Prostate gland (tissue), 2 donors: ENCODE results near the gene COX8A. TPM values are rescaled to one million over a fixed set of nuclear protein-coding genes. Genes with fewer than 3 reads are reported as not detected.

ENCODE experiments used
- DNase-seq: peaks from one replicate; pipeline ENCODE4 v3.0.0-alpha.2; 2019; ENCODE audit warnings: low spot score
- H3K27ac ChIP-seq, 2 donors: fragments of 200-600 bp; sonication (generic); 2 replicates each; pipeline ENCODE4 v1.5.1; 2017 to 2019
- H3K27me3 ChIP-seq: fragments of 200-600 bp; sonication (generic); replicated peaks from 2 replicates; pipeline ENCODE4 v1.5.1; 2019; ENCODE audit not compliant: insufficient read depth
- H3K36me3 ChIP-seq, 2 donors: fragments of 200-600 bp; sonication (generic); 1 replicate in 1 of 2; 2 replicates in 1 of 2; pipeline versions ENCODE4 v1.5.1 to v1.8.1; 2017 to 2019
- H3K4me1 ChIP-seq: fragments of 200-600 bp; sonication (generic); replicated peaks from 2 replicates; pipeline ENCODE4 v1.5.1; 2019
- H3K4me3 ChIP-seq, 2 donors: fragments of 200-600 bp; sonication (generic); 2 replicates each; pipeline ENCODE4 v1.5.1; 2017 to 2019
- H3K9me3 ChIP-seq: fragments of 200-600 bp; sonication (generic); 2 replicates; pipeline ENCODE4 v1.5.1; 2017
- POLR2A ChIP-seq: fragments of 450-650 bp; IDR thresholded peaks from one replicate; pipeline ENCODE4 v1.6.1; 2016; ENCODE audit warnings: antibody characterized with exemption, mild to moderate bottlenecking
- POLR2AphosphoS5 ChIP-seq: sonication (generic); formaldehyde crosslinking; IDR thresholded peaks from one replicate; pipeline ENCODE4 v1.6.1; 2017; ENCODE audit warnings: antibody characterized with exemption
- WGBS: methylation state at CpG from one replicate; pipeline ENCODE4 v1.1.5; 2018; 5-methylcytosine and 5-hydroxymethylcytosine counted together
- intact Hi-C: fragments of 100-400 bp; cut with DNase I; formaldehyde crosslinking; loops from one replicate; pipeline ENCODE4 v1.14.2; 2022
- total RNA-seq, 2 donors: library from RNA; depleted of rRNA; stranded (reverse); fragments of >200 nt; gene quantifications; one replicate each; pipeline ENCODE4 v1.1.0, GENCODE V29; 2016
- TF ChIP-seq, protein P1 (sequence below), 4 experiments: fragments of 200-600 bp in 2 of 4; fragments of 450-650 bp in 2 of 4; sonication (generic) in 2 of 4; IDR thresholded peaks; 1 replicate in 3 of 4; 2 replicates in 1 of 4; pipeline ENCODE4 v1.5.1; 2016 to 2019; ENCODE audit warnings: antibody characterized with exemption in 4 of 4, mild to moderate bottlenecking in 2 of 4, moderate library complexity in 2 of 4

COX8A gene
- total RNA-seq, 2 donors from 2014 or later = 597 to 1,196 TPM

DNA sequence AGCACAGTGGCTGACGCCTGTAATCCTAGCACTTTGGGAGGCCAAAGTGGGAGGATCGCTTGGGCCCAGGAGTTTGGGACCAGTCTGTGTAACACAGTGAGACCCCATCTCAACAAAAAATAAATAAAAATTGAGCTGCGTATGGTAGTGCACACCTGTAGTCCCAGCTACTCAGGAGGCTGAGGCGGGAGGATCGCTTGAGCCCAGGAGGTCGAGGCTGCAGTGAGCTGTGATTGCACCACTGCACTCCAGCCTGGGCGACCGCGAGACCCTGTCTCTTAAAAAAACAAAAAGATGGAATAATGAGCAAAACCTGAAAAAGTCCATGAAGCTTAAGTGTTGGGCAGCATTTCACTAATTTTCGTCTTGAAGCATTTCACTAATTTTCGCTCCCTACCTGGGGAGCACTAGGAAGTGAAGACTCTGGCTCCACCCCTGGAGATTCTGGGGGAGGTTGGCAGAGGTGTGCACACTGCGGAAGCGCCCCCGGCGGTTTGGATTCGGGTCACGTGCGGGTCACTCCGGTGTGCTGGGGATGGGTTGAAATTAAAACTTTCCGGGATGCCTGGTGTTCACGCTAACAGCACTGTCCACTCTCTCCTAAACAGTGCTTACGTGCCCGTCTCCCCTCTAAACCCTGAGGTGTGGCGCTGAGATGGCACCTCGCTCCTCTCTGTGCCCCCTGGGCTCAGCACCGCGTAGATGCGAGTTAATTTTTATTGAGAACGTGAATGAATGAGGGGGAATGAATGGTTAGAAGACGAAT, 36.5 kb upstream of the COX8A start:
- no peak for DNase-seq
- Histone ChIP-seq H3K27ac (peak overlapping the region in 1 of 2 donors; percentile 71), H3K36me3 (no peaks in the 10 kb centered on the region), H3K4me3 (peak overlapping the region; percentile 54 to 69), H3K4me1 (no peaks in the 10 kb centered on the region), H3K27me3 (no peaks in the 10 kb centered on the region), H3K9me3 (no peaks in the 10 kb centered on the region)
- intact Hi-C loops = no loop called here
- TF ChIP-seq POLR2AphosphoS5 (no peak), POLR2A (no peak)
- TF ChIP-seq, protein P1, sequence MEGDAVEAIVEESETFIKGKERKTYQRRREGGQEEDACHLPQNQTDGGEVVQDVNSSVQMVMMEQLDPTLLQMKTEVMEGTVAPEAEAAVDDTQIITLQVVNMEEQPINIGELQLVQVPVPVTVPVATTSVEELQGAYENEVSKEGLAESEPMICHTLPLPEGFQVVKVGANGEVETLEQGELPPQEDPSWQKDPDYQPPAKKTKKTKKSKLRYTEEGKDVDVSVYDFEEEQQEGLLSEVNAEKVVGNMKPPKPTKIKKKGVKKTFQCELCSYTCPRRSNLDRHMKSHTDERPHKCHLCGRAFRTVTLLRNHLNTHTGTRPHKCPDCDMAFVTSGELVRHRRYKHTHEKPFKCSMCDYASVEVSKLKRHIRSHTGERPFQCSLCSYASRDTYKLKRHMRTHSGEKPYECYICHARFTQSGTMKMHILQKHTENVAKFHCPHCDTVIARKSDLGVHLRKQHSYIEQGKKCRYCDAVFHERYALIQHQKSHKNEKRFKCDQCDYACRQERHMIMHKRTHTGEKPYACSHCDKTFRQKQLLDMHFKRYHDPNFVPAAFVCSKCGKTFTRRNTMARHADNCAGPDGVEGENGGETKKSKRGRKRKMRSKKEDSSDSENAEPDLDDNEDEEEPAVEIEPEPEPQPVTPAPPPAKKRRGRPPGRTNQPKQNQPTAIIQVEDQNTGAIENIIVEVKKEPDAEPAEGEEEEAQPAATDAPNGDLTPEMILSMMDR (IDR thresholded peaks at IDR 0.05) = no peak
- WGBS = 26% methylated on average over 30 of the region's 30 CpGs

DNA sequence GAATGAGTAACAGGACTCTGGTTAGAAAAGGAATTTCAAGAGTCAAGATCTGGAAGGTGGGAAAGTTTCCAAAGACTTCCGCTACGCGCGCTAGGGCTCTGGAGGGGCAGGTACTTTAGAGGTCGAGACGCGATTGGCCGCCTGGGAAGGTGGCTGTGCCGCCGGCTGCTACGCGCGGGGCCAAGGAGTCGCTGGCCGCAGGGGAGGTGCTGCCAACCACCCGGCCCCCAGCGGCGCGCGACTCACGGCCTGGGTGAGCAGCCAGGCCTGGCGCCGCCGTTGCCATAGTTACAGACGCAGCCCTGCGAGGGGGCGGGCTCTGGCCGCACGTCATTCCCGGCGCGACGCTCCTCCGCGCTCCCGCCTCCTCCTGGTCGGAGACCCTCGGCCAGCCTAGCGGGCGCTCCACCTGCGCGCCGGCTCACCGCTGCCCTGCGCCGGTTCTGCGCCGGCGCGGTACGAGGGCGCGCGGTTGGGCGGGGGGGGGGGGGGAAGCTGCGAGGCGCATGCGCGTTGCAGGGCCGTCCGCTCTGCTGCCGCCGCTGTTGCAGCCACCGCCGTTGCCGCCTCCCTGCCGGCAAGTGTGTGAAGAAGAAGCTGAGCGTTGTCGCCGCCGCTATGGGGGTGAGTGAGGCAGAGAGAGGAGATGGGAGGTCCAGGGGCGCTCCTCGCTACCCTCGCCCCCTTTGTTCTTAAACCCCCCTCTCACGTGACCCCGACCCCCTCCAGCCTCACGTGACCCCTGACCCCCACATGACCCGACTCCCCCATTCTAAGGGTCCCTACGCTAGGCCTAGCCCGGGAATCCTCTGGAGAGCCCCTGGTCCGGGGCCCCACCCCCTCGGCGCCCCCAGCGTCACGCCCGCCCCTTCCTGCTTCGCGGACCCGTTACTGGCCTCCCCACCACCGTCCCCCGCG, 35.7 kb upstream of the COX8A start, which contains the start of gene NAA40:
TSS of gene NAA40 (plus strand) at position 524 of the 918 bp plus-strand sequence. CDS start at position 619, 95 bp downstream.
- peak; percentile 86 for DNase-seq
- H3K27ac ChIP-seq = peak within 1 kb of the TSS; percentile 66 to 71
- H3K27me3 ChIP-seq = no peaks in the 10 kb centered on the region
- H3K9me3 ChIP-seq = no peaks in the 10 kb centered on the region
- TF ChIP-seq, protein P1 (IDR thresholded peaks at IDR 0.05) = peak in 2 of 4 experiments; percentile 37 to 47
- TF ChIP-seq POLR2A (no peak), POLR2AphosphoS5 (peak; percentile 61)
- no peaks in the 10 kb centered on the region for H3K4me1 ChIP-seq
- intact Hi-C loops = no loop called here
- under 1% methylated on average over 70 of the region's 92 CpGs for WGBS
- peak within 1 kb of the TSS; percentile 54 to 69 for H3K4me3 ChIP-seq
- H3K36me3 ChIP-seq = no peaks in the 10 kb centered on the region

DNA sequence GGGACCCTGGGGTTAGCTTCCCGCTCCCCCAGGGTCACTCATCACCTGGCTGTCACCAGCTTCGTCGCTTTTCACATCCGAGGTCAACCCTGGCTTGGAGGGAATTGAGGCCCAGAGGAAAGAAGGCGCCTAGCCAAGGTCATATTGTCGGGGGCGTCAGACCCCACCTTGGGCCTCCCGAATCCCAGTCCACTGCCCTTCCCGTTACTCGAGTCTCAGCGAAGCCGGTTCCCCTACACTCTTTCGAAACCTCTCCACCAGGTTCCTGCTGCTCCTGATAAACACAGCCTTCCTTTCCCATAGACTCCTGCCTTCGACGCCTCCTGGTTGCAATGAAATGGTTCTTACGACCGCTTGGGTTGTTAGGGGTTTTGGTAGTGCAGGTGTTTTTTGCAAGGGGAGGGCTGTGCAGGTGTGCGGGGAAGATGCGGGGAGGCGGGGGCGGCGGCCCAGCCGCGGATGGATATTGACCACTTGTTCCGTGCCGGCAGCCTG, 35.0 kb upstream of the COX8A start:
- H3K9me3 ChIP-seq = no peaks in the 10 kb centered on the region
- TF ChIP-seq, protein P1 (IDR thresholded peaks at IDR 0.05) = no peak
- no peak for TF ChIP-seq POLR2A
- TF ChIP-seq POLR2AphosphoS5 = no peak
- 1% methylated on average over 26 of the region's 26 CpGs for WGBS
- no peak for DNase-seq
- no peaks in the 10 kb centered on the region for H3K27me3 ChIP-seq
- no peaks in the 10 kb centered on the region for H3K36me3 ChIP-seq
- intact Hi-C loops = no loop called here
- H3K27ac ChIP-seq = peak overlapping the region; percentile 66 to 71
- H3K4me3 ChIP-seq = peak overlapping the region; percentile 54 to 69
- no peaks in the 10 kb centered on the region for H3K4me1 ChIP-seq

DNA sequence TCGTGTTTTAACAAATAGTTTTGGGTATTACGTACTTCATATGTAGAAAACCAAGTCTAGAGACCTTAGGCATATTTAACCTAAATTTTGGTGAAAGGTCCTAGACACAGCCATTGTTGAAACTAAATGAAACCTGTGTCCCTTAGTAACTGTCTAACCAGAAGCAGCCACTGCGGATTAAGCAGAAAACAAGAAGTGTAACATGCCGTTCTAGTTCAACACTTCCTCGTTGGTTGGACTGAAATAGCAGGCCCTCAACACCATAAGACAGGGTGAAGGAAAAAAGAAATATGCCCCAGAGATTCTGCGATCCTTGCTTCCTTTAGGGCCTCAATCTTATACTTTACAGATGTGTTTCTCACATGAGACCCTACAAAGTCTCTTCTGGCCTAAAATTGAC, 33.6 kb upstream of the COX8A start:
- Histone ChIP-seq H3K4me3 (no peak overlapping the region), H3K9me3 (no peaks in the 10 kb centered on the region), H3K27ac (no peak overlapping the region), H3K36me3 (no peaks in the 10 kb centered on the region), H3K4me1 (no peaks in the 10 kb centered on the region), H3K27me3 (no peaks in the 10 kb centered on the region)
- 83% methylated on average over 6 of the region's 6 CpGs for WGBS
- TF ChIP-seq POLR2A = no peak
- TF ChIP-seq, protein P1 (IDR thresholded peaks at IDR 0.05) = no peak
- no peak for TF ChIP-seq POLR2AphosphoS5
- intact Hi-C loops = no loop called here
- DNase-seq = no peak
